ENCODE data around the gene PPAN.

The PPAN gene

GRCh38 chr19:10092648-10093294 is 13.4 kb upstream of the PPAN start:
- no peak for DNase-seq (ENCODE audit: low read depth)

DNA sequence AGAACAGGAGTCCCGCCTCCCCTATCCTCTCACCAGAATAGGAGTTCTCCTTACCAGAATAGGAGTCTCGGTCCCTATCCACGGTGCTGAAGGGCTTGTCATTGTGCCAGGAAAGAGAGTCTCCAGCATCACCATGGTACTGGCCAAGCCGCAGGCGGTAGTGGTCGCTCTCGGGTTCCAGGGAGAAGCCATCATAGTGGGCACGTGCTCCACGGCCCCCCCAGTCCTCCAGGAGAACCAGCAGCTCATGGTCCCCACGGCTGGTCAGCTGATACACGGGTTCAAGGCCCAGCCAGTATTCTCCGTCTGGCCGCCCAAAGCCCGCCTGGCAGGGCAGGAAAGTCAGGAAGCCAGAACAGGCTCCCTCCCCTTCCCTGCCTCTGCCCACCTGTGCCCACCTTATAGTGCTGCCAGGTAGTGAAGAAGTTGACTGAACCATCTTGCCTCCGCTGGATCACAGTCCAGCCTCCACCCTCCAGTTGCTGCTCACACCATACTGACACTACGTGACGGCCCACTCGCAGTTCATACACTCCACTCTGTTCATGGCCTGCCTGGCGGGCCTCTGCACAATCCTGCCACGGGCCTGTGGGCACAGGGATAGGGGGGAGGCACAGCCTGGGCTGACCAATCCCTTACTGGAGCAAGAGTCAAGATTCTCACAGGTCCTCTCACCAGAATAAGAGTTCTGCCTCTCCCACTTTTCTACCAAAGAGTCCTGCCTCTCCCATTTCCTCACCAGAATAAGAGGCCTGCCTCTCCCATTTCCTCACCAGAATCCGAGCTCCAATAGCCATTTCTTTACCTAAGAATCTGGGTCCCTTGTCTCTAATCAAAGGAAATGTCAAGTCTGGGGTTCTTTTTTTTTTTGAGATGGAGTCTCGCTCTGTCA is 12.6 kb upstream of the PPAN start:
- no peak for DNase-seq (ENCODE audit: low read depth)

DNA sequence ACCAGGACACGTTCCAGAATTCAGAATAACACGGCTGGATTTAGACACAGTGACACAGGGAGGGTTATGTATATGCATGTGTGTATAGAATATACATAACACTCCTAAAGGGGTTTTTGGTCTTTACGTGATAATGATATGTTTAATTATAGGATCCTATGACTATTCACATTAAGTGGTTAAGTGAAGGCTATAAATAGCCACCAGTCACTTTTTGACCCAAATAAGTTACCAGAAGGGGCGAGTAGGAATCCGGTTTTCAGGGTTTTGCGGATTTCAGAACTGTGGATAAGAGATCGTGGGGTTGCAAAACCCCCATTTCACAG is 10.6 kb upstream of the PPAN start:
- DNase-seq (ENCODE audit: low read depth) = no peak

- DNase-seq (ENCODE audit: low read depth) = peak; percentile 84
Observed at GRCh38 chr19:10095948-10096614, 10.1 kb upstream of the PPAN start.

DNA sequence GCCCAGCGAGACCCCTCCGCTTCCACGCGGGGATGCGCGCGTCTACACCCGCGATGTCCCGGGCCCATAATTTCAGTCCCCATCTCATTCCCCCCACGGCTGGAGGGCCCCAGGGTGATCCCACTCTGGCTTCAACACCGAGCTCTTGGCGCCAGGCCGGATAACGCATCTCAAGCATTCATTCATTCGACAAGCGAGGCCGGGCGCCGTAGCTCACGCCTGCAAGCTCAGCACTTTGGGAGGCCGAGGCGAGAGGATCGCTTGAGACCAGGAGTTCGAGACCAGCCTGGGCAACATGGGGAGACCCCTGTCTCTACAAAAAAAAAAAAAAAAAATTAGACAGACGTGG is 9.6 kb upstream of the PPAN start:
- DNase-seq (ENCODE audit: low read depth) = no peak

- DNase-seq (ENCODE audit: low read depth) = no peak
Observed at GRCh38 chr19:10100163-10100785, 5.9 kb upstream of the PPAN start.

- DNase-seq (ENCODE audit: low read depth) = no peak
Observed at GRCh38 chr19:10102787-10103236, 3.4 kb upstream of the PPAN start.

- no peak for DNase-seq (ENCODE audit: low read depth)
Observed at GRCh38 chr19:10104130-10104513, 2.0 kb upstream of the PPAN start.

GRCh38 chr19:10104665-10105508 is 1.3 kb upstream of the PPAN start:
- peak; percentile 73 for DNase-seq (ENCODE audit: low read depth)

GRCh38 chr19:10105509-10106099 is 558 bp upstream of the PPAN start:
- DNase-seq (ENCODE audit: low read depth) = peak; percentile 57

- DNase-seq (ENCODE audit: low read depth) = no peak
Observed at GRCh38 chr19:10107254-10107653, 1.1 kb downstream of the PPAN start.

DNA sequence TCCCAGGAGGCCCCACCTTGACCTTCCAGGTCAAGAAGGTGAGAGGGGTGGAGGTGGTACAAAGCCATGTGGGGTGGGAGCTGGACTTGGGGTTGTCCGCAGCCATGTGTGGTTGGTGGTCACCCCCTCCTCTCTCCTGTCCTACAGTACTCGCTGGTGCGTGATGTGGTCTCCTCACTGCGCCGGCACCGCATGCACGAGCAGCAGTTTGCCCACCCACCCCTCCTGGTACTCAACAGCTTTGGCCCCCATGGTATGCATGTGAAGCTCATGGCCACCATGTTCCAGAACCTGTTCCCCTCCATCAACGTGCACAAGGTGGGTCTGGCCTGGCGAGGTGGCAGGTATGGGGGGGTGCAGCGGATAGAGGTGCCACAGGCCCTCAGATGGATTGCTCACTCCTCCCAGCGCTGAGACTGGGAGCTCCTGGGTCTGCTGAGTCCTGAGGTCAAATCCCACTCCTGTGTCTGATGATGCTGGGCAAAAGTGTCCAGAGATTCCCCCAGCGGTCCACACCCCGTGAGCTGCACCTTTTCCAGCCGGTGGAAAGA is 1.7 kb downstream of the PPAN start:
- DNase-seq (ENCODE audit: low read depth) = no peak

DNA sequence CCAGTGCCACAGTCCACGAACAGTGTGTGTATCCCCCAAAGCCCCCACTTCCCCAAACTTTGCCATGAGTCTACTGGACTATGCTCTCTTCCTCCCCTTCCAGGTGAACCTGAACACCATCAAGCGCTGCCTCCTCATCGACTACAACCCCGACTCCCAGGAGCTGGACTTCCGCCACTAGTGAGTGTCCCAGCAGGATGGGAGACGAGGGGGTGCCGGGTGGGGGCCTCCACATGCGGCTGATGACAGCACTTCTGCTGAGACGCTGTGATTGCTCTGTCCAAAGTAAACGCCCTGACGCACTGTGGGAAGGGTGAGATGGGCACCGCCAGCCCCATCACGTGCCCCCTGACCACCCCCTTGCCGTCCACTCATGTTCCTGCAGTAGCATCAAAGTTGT is 3.4 kb downstream of the PPAN start:
- no peak for DNase-seq (ENCODE audit: low read depth)

GRCh38 chr19:10110076-10110971 is 4.2 kb downstream of the PPAN start:
- no peak for DNase-seq (ENCODE audit: low read depth)

GRCh38 chr19:10110972-10111317 is 4.8 kb downstream of the PPAN start:
- DNase-seq (ENCODE audit: low read depth) = no peak

GRCh38 chr19:10111405-10111811 is 5.2 kb downstream of the PPAN start, which contains the start of gene P2RY11:
Gene P2RY11, plus strand, starts transcription at chr19:10111693. Its CDS starts 29 bp downstream, at chr19:10111722.
- DNase-seq (ENCODE audit: low read depth) = no peak

DNA sequence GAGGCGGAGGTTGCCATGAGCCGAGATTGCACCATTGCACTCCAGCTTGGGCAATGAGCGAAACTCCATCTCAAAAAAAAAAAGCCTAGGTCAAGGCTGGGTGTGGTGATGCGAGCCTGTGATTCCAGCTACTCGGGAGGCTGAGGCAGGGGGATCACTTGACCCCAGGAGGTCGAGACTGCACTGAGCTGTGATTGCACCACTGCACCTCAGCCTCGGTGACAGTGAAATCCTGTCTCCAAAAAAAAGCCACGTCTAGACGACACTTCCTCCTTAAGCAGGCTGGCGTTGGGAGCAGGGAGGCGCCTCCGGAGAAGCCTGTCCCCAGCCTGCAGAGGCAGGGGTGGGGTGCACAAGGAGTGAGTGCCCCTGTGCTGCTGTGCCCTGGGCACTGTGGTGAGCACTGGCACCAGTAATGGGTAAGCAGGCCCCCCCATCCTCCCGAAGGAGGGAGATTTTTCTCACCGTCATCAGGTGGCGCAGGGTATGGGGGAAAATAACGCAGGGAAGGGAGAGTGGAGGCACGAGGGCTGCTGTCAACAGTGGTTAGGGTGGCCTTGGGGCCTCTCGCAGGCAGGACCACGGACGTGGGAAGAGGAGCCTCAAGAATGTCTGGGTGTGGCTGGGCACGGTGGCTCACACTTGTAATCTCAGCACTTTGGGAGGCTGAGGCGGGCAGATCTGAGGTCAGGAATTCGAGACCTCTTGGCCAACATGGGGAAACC is 6.0 kb downstream of the PPAN start:
- peak; percentile 46 for DNase-seq (ENCODE audit: low read depth)

DNA sequence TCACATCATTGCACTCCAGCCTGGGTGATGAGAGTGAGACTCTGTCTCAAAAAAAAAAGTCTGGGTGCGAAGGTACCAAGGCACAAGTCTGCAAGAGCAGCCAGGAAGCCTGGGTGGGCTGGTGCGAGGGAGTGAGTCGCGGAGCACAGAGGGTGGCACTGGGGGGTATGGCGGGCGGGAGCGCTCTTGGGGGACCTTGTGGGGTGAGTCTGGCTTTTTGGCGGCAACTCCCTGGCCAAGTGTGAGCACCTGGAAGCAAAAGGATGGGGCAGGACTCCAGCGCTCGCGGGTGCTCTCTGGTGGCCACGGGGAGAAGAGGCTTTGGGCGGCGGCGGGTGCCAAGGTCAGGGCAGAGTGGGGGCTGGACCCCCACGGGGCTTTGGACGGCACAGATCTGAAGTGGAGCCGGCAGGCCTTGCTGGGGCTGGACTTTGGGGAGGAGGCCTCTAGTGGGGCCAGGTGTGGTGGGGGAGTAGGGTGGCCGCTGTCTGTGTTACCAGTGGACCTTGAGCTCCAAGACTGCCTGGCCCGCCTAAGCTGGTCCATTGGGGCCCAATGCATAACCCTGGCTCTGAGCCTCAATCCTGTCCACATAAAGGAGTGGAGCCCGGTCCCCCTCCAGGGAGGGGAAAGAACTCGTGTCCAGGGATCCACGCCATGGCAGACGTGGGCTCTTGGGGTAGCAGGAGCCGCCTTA is 6.9 kb downstream of the PPAN start:
- DNase-seq (ENCODE audit: low read depth) = peak; percentile 62

- no peak for DNase-seq (ENCODE audit: low read depth)
Observed at GRCh38 chr19:10113592-10113963, 7.4 kb downstream of the PPAN start.
